UCSD-AML1 (cell line): ENCODE results near the gene TARS1.
"Not testable (repeated sequence)": the region's sequence is repeated elsewhere in the genome, so short reads cannot be mapped to it uniquely, and the experiment has no call there.

ENCODE experiments used
- DNase-seq: peaks from one replicate; lab custom pipeline; 2025; ENCODE audit not compliant: unreplicated experiment; lab: John Stamatoyannopoulos, UW

TARS1 gene

DNA sequence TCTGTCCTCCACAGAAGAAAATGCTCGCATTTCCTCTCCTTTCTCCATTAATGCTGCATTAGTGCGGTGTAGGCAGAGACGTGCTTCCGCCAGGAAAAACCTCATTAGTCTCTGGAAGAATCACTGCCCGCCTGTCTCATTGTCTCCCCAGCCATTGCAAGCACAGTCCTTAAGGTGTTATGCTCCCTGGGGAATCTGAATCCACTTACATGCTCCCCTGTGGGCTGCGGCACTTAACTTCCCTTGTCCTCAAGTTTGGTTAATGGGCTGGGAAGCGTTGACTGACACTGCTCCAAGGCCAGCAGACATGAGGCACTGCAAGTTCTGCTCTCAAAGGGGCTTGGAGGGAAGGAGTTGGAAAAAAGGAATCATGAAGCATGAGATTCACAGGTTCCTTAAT lies 41.6 kb downstream of the TARS1 start:
- DNase-seq = no peak

DNA sequence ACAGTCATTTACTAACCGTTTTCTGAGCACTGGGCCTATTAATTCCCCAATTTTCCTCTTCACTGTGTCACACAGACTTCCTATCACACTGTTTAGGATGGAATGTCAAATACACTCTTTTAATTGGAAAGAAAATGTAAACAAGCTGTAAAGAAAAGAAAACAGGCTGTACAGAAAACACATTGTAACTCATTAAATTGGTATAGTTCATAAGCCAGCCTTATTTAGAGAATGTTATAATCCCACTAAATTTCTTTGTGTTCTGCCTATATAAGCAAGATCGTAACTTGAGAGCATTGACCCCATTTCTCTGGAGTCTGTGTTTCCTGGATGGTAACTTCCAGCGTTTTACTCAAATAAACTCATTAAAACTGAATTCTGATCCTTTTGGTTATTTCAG lies 46.5 kb downstream of the TARS1 start:
- no peak for DNase-seq

DNA sequence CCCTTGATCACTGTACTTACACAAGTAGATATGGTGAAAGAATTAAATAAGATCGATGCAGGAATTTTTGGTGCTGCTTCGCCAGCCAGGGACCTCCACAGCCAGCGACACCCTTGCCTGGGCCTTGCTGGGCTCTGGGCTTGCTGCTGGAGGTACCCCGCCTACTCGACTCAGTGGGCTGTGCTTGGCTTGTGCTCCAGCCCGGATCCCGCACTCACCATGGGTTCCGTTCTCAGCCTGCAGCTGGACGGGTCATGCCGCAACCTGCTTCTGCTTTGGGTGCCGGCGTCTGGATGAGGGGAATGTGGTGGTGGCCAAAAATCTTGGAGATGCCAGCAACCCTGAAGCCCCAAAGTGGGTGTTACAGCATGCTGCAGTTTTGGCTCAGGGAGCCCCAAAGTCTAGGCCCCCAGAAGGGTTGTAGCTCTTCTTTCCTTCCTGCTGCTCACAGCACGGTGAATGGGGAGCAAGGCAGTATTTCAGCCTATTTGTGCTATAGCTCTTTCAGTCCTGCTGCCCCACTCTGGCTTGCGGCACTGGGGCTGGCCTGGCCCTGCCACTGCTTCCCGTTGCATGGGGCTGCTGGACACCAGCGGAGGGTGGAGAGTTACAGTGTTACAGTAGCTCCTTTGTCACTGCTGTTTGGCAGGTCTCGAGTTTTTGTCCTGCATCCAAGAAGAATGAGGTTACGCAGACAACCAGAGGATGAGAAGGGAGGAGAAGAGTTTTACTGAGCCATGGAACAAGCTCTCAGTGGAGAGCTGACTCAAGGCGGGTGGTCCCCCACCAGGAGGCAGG lies 48.0 kb downstream of the TARS1 start:
- DNase-seq = no peak

DNA sequence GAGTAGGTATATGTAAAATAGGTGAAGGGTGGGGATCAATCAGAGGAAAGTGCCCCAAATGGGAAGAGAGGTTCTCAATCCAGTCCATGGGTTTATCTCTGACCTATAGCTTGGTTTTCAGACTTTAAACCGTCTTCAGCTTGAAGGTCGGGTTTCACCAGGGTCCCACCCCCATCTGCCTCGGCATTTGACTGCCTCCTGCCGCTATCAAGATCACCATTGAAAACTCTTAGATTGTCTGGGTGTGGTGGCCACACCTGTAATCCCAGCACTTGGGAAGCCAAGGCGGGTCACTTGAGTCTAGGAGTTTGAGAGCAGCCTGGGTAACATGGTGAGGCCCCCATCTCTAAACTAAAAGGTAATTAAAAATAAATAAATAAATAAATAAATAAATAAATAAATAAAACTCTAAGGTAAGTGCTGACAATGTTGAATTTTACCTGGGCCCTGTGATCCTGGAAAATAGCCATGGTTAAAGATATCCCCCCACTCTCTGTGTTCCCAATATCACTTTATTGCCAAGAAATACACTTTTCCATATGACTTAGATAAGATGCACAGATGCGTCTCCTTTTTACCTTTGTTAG lies 48.8 kb downstream of the TARS1 start:
- no peak for DNase-seq

DNA sequence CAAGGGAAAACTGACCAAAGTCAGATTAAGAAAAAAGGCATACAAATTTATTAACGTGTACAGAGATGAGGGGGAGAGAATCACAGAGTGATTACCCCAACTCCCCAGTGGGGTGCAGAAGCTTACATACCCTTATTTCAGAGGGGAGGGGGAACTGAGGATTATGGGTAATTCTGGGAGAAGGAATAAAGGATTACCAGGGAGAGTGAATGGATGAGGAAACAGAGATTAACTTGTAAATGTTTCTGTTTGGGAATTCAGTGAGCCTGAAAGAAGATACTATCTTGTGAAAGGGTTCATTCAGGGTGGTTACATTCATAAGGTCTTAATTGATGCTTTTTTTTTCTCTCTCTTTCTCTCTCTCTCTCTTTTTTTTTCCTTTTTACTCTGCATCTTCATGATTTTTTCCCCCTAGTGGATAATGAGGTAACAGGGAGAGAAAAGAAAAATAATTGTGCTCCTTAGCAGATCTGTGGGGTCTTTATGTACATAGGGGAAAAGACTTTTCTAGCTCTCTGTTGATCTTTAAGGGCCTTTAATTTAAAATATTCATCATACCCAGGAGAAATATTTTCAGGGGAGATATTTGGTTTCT lies 49.4 kb downstream of the TARS1 start:
- no peak for DNase-seq

DNA sequence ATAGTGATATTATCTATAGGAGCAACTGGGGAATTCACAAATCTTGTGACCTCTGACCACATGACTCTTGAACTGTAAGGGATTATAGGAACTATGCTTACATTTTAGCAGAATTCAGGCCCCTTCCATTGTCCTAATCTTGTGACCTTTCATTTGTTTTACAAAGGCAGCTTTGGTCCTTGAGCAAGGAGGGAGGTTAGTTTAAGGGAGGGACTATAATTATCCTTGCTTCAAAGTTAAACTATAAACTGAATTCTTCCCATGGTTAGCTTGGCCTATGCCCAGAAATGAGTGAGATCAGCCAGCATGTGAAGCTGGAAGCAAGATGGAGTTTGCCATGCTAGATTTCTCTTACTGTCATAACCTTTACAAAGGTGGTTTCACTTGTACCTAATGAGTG lies 51.2 kb downstream of the TARS1 start:
- DNase-seq = no peak

DNA sequence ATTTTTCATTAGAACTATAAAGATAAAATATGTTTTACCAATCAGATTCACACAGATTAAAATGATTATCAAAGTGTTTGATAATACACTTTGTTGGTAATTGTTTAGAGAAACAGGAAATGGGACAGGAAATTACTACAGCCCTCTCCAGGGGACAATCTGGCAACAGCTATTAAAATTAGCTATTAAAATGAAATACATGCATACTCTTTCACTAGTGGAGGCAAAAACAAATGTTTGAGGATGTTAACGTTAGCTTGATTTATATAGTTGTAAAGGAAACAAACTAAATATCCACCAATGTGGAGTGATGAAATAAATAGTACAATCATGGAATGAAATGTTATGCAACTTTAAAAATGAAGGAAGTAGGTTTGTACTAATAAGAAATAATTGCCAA lies 53.7 kb downstream of the TARS1 start:
- DNase-seq = no peak

DNA sequence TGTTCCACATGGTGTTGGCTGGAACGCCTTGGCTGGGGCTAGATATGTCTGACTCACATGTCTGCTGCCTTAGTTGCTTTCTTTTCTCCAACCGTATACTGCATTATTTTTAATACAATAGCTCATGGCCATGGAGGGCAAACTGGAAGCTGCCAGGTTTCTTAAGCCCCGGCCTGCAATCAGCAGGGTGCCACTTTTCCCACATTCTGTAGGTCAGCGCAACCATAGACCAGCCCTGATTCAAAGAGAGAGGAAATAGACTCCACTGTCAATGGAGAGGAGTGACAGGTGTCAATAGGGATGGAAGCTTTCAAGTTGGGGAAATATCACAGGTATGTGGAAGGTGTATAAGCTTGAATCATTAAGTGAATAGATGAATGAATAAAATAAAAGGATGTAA lies 60.5 kb downstream of the TARS1 start:
- DNase-seq = no peak

DNA sequence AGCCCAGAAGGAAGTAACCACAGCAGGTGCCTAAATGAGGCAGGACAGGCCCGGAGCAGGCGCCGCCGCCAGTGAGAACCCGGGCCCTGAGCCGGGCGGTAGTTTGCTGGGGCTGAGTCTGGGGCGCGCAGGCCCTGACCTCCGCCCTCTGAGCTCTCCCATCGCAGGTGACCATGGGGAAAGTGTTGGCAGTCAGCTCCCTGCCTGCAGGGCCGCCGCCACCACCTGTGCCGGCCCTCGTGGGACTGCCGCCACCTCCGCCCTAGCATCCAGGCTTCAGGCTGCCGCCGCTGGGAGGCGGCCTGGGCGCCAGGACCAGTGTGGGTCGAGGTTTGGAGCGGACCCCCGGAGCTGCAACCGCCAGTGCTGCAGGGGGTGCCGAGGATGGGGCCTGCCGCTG lies 61.1 kb downstream of the TARS1 start:
- no peak for DNase-seq

DNA sequence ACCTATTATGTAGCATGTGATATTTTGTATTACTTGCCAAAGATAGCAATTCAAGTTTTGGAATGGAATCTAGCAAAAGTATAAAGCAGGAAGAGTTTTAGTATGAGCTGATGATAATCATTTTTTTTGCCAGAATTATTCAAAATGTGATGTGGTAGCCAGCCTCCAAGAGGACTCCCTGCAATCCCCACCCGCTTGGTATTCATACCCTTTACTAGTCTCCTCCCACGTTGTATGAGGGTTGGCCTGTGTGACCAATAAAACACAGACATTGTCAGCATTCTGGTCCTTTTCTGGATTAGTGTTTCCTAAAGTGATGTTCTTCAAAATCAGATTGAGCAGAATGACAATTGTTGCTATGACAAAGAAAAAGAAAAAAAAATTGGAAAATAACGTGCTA lies 63.8 kb downstream of the TARS1 start:
- DNase-seq = no peak

DNA sequence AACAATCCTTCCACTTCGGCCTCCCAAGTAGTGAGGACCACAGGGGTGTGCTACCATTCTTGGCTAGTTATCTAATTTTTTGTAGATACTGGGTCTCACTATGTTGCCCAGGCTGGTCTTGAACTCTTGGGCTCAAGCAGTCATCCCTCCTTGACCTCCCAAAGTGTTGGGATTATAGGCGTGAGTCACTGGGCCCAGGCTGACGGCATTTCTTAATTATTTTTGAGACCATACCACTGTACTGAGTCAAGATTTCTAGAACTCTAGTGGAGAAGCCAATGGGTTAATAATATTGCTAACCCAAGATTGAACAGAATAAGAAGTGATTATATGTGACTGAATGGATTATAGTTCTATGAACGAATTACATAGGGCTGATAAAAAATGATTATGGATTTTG lies 66.7 kb downstream of the TARS1 start:
- DNase-seq = no peak

DNA sequence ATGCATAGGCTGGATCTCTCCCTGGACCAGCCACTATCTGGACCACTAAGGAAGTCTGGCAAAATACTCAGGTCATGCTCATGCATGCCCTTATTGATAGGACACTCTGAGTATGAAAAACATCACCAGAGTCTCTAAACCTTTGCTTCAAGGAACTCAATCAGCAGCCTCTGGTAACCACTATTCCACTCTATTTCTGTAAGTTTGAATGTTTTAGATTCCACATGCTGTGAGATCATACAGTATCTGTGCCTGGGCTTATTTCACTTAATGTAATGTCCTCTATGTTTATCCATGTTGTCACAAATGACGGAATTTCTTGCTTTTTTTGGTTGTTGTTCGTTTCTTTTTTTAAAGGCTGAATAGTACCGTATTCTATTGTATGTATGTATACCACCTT lies 68.3 kb downstream of the TARS1 start:
- no peak for DNase-seq

DNA sequence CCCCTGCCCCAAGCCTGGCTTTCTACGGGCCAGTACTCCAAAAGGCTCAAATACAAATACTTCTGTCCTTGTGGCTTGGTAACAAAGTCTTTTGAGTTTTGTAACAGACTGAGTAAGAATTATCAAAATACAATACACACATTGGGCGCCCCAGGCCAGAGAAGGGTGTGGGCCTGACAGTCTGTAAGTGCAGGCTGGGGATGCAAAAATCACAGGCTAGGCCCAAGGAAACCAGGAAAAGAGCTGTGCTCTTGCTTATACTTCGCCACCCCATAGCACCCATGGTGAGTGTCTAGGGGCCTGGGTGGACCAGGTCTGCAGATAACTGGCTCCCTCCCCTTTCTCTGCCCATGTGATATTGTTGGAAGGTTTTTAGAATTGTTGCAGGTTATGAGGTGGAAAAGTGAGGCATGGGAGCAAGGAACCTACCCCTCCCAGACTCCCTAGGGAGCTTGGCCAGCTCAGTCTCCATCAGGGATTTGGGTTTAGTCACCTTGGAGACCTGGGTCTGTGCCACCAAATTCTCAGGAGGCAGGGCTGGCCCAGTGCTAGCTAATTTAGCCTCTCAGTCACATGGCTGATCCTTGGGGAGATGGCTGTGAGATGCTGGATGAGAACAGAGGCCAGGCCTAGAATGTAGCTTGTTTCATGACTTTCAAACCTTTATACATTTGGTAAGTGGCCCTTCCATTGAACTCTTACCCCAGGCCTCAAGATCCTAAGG lies 72.9 kb downstream of the TARS1 start:
- DNase-seq = no peak

DNA sequence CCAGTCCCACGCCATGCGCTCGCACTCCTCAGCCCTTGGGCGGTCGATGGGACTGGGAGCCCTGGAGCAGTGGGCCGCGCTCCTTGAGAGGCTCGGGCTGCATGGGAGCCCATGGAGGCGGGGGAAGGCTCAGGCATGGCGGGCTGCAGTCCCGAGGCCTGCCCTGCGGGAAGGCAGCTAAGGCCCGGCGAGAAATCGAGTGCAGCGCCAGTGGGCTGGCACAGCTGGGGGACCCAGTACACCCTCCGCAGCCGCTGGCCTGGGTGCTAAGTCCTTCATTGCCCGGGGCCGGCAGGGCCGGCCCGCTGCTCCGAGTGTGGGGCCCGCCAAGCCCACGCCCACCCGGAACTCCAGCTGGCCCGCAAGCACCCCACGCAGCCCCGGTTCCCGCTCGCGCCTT lies 74.6 kb downstream of the TARS1 start:
- DNase-seq = not testable (repeated sequence)

DNA sequence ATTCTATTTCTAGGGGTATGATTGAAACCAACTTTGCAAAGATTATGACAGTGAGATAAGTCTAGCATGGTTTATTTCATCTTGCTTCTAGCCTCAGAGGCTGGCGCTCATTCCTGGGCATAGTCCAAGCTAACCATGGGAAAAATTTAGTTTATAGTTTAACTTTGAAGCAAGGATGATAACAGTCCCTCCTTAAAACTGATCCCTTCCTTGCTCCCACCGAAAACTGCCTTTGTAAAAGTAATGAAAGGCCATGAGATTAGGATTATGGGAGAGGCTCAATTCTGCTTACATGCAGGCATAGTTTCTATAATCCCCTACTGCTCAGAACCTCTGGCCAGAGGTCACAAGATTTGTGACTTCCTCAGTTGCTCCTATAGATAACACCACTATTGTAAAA lies 75.7 kb downstream of the TARS1 start:
- DNase-seq = no peak
